Islet precursor cell (in vitro differentiated cells): ENCODE results near the gene FAM43B.
"Not testable (repeated sequence)": the region's sequence is repeated elsewhere in the genome, so short reads cannot be mapped to it uniquely, and the experiment has no call there.

Experiments used
- DNase-seq: peaks from one replicate; pipeline ENCODE4 v3.0.0-alpha.2; 2018

The FAM43B gene

GRCh38 chr1:20551945-20552727 is at the start of gene FAM43B:
FAM43B (plus strand) TSS chr1:20552573; CDS start chr1:20552974, 401 bp downstream.
- peak; percentile 85 for DNase-seq

DNA sequence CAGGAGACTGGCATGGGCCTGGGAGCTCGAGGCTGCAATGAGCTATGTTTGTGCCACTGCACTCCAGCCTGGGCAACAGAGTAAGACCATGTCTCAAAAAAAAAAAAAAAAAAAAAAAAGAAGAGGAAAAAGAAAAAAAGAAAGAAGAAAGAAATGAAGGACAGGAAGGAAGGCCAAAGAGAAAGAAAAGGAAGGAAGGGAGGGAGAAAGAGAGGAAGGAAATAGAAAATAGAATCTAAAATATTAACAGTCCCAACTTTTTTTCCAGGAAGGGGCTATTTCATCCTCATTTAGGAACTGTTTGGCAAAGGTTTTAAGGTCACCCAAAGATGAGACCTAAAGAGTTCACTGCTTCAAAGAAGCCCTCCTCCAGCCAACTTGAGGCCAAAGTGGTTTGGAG is 46.9 kb upstream of the FAM43B start:
- DNase-seq, result no peak

DNA sequence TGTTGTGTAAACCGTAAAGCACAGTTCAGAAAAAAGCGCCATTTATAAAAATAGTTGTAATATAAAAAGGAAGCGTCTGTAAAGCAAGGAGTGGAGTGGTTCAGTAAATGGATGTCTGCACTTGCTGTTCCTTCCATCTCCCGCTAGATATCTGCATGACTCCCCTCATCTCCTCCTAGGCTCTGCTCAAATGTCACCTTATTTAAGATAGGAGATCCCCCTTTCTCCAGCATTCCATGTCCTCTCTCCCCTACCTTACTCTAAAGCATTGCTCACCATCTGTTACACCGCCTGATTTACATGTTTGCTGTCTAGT is 45.2 kb upstream of the FAM43B start:
- DNase-seq, result no peak

GRCh38 chr1:20507564-20508410 is 44.6 kb upstream of the FAM43B start, which contains the start of gene MUL1:
MUL1 (minus strand) TSS chr1:20508151; CDS start chr1:20508024, 127 bp downstream.
- peak; percentile 96 for DNase-seq

- no peak for DNase-seq
These were observed 44.0 kb upstream of the FAM43B start for GRCh38 chr1:20508411-20508771.

- DNase-seq, result no peak
These were observed 40.6 kb upstream of the FAM43B start for GRCh38 chr1:20511518-20512428.

DNA sequence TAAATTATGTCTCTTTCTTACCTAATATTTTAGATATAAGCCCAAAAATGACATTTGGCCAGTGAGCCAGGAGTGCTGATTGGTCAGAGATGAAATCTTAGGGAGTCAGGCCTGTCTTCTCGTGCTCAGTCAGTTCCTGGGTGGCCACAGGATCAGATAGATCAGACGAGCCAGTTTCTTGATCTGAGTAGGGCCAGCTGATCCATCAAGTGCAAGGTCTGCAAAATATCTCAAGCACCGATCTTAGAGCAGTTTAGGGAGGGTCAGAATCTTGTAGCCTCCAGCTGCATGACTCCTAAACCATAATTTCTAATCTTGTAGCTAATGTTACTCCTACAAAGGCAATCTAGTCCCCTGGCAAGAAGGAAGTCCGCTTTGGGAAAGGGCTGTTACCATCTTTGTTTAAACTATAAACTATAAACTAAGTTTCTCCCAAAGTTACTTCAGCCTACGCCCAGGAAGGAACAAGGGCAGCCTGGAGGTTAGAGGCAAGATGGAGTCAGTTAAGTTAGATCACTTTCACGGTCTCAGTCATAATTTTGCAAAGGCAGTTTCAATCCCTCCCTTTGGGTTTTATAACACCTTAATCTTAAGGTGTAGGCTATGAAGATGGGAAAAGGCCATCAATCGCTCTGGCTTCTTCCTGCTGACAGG is 32.6 kb upstream of the FAM43B start:
- not testable (repeated sequence) for DNase-seq

DNA sequence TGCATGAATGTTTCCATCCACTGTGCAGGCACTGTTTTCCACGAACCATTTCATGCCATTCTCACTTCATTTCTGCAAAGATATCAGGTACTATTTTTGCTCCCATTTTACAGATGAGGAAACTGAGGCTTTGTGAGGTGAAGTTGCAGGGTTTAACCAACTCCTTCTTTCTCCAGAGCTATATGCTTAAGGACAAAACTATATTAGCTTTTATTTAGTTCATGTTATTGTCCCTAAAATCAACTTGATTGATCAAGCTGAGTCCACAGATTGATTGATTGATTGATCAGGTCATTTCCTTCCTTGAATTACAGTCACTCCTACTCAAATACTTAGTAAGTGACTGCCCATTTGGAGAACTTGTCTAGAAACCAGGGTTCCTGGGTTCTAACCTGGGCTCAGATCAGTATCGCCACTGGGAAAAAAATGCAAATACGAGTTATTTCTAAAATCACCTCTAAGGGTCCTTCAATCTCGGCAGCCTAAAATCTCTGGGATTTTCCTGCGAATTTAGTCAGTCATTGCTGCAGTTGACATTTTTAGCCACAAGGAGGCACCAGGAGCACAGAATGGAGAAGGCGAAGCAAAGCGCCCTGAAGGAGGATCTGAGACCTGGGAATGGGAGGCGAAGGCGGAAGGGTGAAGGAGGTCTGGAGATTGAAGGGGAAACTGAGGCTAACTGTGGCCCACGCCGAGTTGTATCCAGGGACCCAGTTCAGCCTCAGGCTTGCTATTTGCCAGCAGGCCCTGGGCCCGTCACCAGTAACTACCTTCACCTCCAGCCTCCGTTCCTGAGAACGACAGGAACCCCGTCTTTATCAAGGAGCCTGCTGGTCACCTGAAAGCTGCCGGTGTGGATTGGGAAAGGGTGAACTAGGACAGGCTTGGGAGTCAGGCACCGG is 30.2 kb upstream of the FAM43B start:
- peak; percentile 87 for DNase-seq

- DNase-seq, result no peak
These were observed 26.1 kb upstream of the FAM43B start for GRCh38 chr1:20526267-20526666.

- no peak for DNase-seq
These were observed 24.2 kb upstream of the FAM43B start for GRCh38 chr1:20528221-20528620.

- no peak for DNase-seq
These were observed 22.1 kb upstream of the FAM43B start for GRCh38 chr1:20530306-20530705.

GRCh38 chr1:20530901-20531300 is 21.5 kb upstream of the FAM43B start:
- DNase-seq, result no peak

DNA sequence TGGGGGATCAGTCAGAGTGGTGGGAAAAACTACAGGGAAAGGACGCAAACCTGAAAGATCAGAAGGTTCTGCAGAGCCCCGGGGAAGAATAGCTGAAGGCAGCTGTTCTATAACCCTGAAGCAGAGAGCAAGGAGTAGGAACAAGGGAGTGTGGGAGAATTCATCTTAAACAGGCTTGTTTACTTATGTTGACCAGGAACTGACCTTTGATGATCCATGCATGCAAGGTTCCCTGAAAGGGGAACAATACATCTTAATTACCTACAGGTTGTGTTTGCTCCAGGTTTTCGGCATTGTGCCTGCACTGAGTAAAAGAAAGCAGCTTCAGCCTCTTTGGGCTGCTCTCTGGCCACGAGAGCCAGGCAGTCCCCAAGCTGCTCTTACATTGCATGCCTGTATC is 18.7 kb upstream of the FAM43B start:
- no peak for DNase-seq

- no peak for DNase-seq
These were observed 17.5 kb upstream of the FAM43B start for GRCh38 chr1:20534659-20535417.

DNA sequence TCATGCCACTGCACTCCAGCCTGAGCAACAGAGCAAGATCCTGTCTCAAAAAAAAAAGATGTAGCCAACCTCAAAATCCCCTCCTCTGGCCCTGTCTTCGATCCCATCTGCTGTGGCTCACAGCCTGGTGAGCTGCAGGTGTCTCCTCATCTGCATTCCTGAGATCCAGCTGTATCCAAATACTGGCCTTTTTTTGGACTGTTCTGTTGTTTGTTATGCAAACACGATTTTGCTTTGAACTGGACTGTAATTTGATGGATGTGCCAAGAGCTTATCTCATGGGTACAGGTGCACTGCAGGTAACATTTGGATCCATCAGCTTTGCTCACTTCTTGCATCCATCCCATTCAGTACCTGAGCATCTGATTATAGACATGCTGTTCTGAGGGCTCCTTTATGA is 14.1 kb upstream of the FAM43B start:
- DNase-seq, result no peak

DNA sequence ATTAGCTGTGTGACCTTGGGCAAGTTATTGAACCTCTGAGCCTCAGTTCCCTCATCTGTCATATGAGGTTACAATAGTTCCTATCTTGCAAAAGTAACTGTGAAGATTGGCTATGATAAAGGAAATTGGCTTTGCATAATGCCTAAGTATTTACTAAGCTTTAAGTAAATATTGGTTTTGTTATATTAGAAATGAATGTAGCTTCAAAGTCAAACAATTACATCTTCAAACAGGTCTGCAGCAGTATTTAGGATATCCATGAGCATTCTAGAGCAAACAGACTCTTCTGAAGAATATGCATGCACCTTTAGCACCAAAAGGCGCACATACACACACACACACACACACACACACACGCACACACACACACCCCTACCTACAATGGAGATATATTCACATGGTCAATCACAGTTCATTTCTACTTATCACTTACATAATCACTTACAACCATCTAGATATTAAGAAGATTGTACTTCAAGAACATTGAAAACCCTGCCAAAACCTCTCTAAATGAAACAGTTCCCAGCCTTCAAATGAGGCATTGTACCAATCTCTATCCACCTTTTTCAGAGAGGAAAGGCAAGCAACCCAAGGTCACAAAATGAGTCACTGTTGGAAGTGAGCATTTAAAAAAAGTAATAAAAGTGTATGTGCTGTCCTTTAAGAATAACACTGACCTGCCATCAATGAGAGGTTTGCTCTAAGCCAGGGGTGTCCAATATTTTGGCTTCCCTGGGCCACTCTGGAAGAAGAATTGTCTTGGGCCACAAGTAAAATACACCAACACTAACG is 13.4 kb upstream of the FAM43B start:
- no peak for DNase-seq

DNA sequence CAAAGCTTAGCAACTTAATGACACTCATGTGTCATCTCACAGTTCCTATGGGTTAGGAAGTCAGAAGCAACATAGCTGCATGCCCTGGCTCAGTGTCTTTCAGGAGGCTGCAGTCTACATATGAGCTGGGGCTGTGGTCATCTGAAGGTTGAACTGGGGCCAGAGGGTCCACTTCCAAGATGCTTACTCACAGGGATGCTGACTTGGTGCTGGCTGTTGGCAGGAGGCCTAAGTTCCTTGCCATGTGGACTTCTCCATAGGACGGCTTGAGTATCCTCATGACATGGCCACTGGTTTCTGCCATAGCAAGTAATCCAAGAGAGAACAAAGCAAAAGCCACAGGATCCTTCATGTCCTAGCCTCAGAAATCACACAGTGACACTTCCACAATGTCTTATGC is 12.1 kb upstream of the FAM43B start:
- DNase-seq, result no peak

GRCh38 chr1:20546637-20547036 is 5.7 kb upstream of the FAM43B start:
- no peak for DNase-seq

GRCh38 chr1:20551161-20551560 is 1.2 kb upstream of the FAM43B start:
- no peak for DNase-seq
